GM23248 (cell line): ENCODE measurements around the gene RCBTB1. TPM values are rescaled to one million over a fixed set of nuclear protein-coding genes. Genes with fewer than 3 reads are reported as not detected.

Experiments
- DNase-seq: peaks from one replicate; pipeline ENCODE4 v3.0.0-alpha.2; 2015
- H2AFZ ChIP-seq: fragments of 200-600 bp; sonication (generic); 2 replicates; pipeline ENCODE4 v1.6.1; 2016; ENCODE audit warnings: antibody characterized with exemption
- H3F3A ChIP-seq: fragments of 200-600 bp; sonication (generic); 2 replicates; pipeline ENCODE4 v1.6.1; 2016; ENCODE audit warnings: mild to moderate bottlenecking, antibody characterized with exemption, mixed run types; ENCODE audit not compliant: insufficient read depth
- H3K27ac ChIP-seq: fragments of 200-600 bp; sonication (generic); 2 replicates; pipeline ENCODE4 v1.5.1; 2016; ENCODE audit warnings: mild to moderate bottlenecking
- H3K27me3 ChIP-seq: fragments of 200-600 bp; sonication (generic); replicated peaks from 2 replicates; pipeline ENCODE4 v1.6.1; 2016; ENCODE audit warnings: mild to moderate bottlenecking; ENCODE audit not compliant: insufficient read depth
- H3K36me3 ChIP-seq: fragments of 200-600 bp; sonication (generic); 2 replicates; pipeline ENCODE4 v1.6.1; 2016; ENCODE audit warnings: low read depth, mild to moderate bottlenecking
- H3K4me1 ChIP-seq: fragments of 200-600 bp; sonication (generic); 2 replicates; pipeline ENCODE4 v1.6.1; 2016; ENCODE audit warnings: mild to moderate bottlenecking; ENCODE audit not compliant: insufficient read depth
- H3K4me2 ChIP-seq: fragments of 200-600 bp; sonication (generic); one replicate; pipeline ENCODE4 v1.6.1; 2016; ENCODE audit warnings: mild to moderate bottlenecking; ENCODE audit not compliant: unreplicated experiment
- H3K4me3 ChIP-seq: fragments of 200-600 bp; sonication (generic); 2 replicates; pipeline ENCODE4 v1.5.1; 2016; ENCODE audit warnings: mild to moderate bottlenecking
- H3K79me2 ChIP-seq: fragments of 200-600 bp; sonication (generic); 2 replicates; pipeline ENCODE4 v1.6.1; 2016; ENCODE audit warnings: mild to moderate bottlenecking; ENCODE audit not compliant: insufficient read depth
- H3K9ac ChIP-seq: fragments of 200-600 bp; sonication (generic); 2 replicates; pipeline ENCODE4 v1.6.1; 2016; ENCODE audit warnings: mild to moderate bottlenecking
- H3K9me2 ChIP-seq: fragments of 200-600 bp; sonication (generic); 2 replicates; pipeline ENCODE4 v1.6.1; 2016; ENCODE audit warnings: mixed run types, mild to moderate bottlenecking, moderate library complexity; ENCODE audit not compliant: insufficient read depth
- H3K9me3 ChIP-seq: fragments of 200-600 bp; sonication (generic); one replicate; pipeline ENCODE4 v1.6.1; 2017; ENCODE audit warnings: low read depth
- H4K20me1 ChIP-seq: fragments of 200-600 bp; sonication (generic); 2 replicates; pipeline ENCODE4 v1.6.0; 2016; ENCODE audit not compliant: insufficient read depth
- EZH2 ChIP-seq: fragments of 200-600 bp; sonication (generic); IDR thresholded peaks from 2 replicates; pipeline ENCODE4 v1.6.1; 2018; ENCODE audit warnings: antibody characterized with exemption, mild to moderate bottlenecking; ENCODE audit not compliant: insufficient read depth, poor library complexity, severe bottlenecking
- EZH2phosphoT487 ChIP-seq: fragments of 200-600 bp; sonication (generic); IDR thresholded peaks from 2 replicates; pipeline ENCODE4 v1.6.1; 2018; ENCODE audit warnings: antibody characterized with exemption, moderate library complexity, mild to moderate bottlenecking, low read depth; ENCODE audit not compliant: insufficient read depth
- WGBS, 2 experiments: methylation state at CpG; one replicate each; pipeline ENCODE4 v1.1.6; 2015 to 2017; ENCODE audit warnings: low lambda C conversion rate in 2 of 2, low coverage in 1 of 2; ENCODE audit errors: missing lambda C conversion rate in 2 of 2; 5-methylcytosine and 5-hydroxymethylcytosine counted together
- in situ Hi-C: fragments of 300-500 bp; cut with MboI; formaldehyde crosslinking; loops from 2 replicates; pipeline ENCODE4 v1.15.0; 2020
- polyA plus RNA-seq: library from polyadenylated mRNA; unstranded; fragments of >200 nt; fragmentation: Nextera tagmentation; extraction: Ambion mirVana; gene quantifications from 2 replicates; pipeline ENCODE4 v1.2.1, GENCODE V29; 2016
- total RNA-seq: library from RNA; depleted of rRNA; stranded (reverse); fragments of >200 nt; shearing (Covaris generic); gene quantifications from 2 replicates; pipeline ENCODE4 v1.2.3, GENCODE V29; 2014

RCBTB1 gene
- total and polyA plus RNA-seq, 2 experiments from 2014 or later, result 9.5 to 9.9 TPM

DNA sequence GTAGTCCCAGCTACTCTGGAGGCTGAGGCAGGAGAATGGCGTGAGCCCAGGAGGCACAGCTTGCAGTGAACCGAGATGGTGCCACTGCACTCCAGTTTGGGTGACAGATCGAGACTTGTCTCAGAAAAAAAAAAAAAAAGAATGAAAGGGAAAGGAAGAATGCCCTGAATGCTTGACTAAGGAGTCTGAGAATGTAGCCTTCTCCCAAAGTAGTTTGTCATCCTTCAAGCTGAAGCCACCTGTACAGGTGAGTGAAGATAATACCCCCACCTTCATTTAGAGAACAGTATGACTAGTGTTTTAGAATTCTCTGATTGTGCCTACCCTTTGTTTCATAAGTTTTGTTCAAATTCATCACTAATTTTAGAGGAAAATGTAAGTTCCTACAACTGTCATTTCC, 5.9 kb downstream of the RCBTB1 start:
- H3K27me3 ChIP-seq, result no peaks in the 10 kb centered on the region
- H2AFZ ChIP-seq, result no peak overlapping the region
- TF ChIP-seq EZH2, result no peak
- no peak for TF ChIP-seq EZH2phosphoT487
- 0 out of 2 replicates have a peak, but pooled peaks cover 7% of the 10 kb centered on the region for H3K36me3 ChIP-seq
- no peak overlapping the region for H3K4me3 ChIP-seq
- WGBS, 2 experiments, result 93 to 95% methylated on average over 3 of the region's 3 CpGs
- H3K79me2 ChIP-seq, result peaks cover 12% of the 10 kb centered on the region
- no peak overlapping the region for H3K27ac ChIP-seq
- peaks cover 7% of the 10 kb centered on the region for H3K4me1 ChIP-seq
- H3K9me3 ChIP-seq, result no peaks in the 10 kb centered on the region
- DNase-seq, result no peak
- no peaks in the 10 kb centered on the region for H3F3A ChIP-seq
- no peaks in the 10 kb centered on the region for H3K9me2 ChIP-seq
- no peak overlapping the region for H3K4me2 ChIP-seq
- in situ Hi-C loops, result no loop called here
- no peak overlapping the region for H3K9ac ChIP-seq
- H4K20me1 ChIP-seq, result no peaks in the 10 kb centered on the region

DNA sequence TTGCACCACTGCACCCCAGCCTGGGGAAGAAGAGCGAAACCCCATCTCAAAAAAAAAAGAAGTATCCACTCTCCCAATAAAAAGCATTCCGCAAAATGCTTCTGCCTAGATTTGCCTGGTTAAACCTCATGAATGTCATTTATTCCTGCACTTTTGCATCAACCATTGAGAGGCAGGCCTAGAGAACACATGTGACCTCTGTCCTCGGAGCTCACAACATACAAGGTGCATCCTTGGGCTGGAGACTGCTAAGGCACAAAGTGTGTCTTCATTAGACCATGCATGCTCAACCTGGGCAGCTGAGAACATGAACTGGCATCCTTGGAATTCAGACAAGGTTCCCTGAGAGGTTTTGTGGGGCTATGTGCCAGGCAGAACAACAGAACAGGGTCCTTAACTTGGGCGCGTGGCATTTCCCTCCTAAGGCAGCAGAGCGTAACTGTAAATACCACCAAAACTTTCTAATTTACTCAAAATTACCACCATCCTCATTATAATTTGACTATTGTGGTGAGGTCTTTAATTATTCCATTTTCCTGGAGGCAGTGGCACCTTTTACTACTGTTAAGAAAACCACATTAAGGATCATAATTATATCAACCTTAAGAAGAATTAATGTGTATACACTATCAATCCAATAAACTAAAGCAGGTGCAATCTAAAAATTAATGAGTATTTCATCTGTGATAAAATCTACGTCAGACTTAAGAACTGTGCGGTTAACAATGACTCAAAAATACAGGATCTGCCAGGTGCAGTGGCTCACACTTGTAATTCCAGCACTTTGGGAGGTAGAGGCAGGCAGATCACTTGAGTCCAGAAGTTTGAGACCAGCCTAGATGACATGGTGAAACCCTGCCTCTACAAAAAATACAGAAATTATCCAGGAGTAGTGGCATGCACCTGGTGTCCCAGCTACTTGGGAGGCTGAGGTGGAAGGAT, 13.8 kb downstream of the RCBTB1 start:
- Histone ChIP-seq H3K9ac (no peak overlapping the region), H2AFZ (no peak overlapping the region), H3K79me2 (no peaks in the 10 kb centered on the region), H3K4me3 (no peak overlapping the region), H3K36me3 (0 out of 2 replicates have a peak, but pooled peaks cover 4% of the 10 kb centered on the region), H3K9me3 (no peaks in the 10 kb centered on the region), H3F3A (no peaks in the 10 kb centered on the region), H4K20me1 (0 out of 2 replicates have a peak, but pooled peaks cover 3% of the 10 kb centered on the region), H3K4me2 (no peak overlapping the region), H3K9me2 (no peaks in the 10 kb centered on the region), H3K27me3 (no peaks in the 10 kb centered on the region), H3K4me1 (peaks cover 7% of the 10 kb centered on the region; the same call in 1 of the 2 replicates), H3K27ac (no peak overlapping the region)
- in situ Hi-C loops, result no loop called here
- DNase-seq, result no peak
- TF ChIP-seq EZH2, result no peak
- no peak for TF ChIP-seq EZH2phosphoT487
- WGBS, 2 experiments, result 96 to 98% methylated on average over 8 of the region's 8 CpGs

DNA sequence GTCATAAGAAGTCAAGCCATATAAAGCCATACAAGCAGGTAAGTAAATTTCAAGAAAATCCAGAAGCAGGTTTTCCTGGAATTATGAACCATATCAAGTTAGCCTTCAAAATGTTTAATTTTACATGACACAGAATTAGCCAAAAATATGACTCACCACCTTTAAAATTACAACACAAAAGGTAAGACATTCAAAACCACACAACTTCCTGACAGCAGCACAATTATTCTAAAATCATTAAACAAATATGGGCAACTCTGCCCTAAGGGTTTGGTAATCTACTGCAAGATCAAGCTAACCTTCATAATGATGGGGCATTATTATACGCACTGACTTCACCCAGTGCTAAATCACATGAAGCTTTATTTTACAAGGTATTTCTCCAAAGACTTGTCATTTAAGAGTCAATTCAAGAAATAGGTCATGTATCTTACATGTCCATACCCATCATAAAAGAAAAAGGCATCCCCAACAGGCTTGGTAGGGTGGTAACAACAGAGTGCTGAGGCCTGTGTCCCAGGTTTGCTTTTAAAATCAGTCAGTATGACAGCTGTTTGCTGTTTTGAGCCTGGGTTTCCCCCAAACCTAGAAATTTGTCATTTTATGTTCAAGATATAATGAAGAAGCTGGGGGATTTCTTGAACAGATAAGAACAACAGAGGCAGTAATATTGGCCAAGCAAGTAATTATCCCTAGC, 15.2 kb downstream of the RCBTB1 start:
- Histone ChIP-seq H3K27me3 (no peaks in the 10 kb centered on the region), H3K36me3 (0 out of 2 replicates have a peak, but pooled peaks cover 5% of the 10 kb centered on the region), H3K4me2 (no peak overlapping the region), H3F3A (no peaks in the 10 kb centered on the region), H3K9ac (no peak overlapping the region), H3K79me2 (no peaks in the 10 kb centered on the region), H3K27ac (no peak overlapping the region), H2AFZ (no peak overlapping the region), H3K9me2 (no peaks in the 10 kb centered on the region), H3K4me3 (no peak overlapping the region), H3K9me3 (no peaks in the 10 kb centered on the region), H3K4me1 (peaks cover 7% of the 10 kb centered on the region; the same call in 1 of the 2 replicates), H4K20me1 (0 out of 2 replicates have a peak, but pooled peaks cover 3% of the 10 kb centered on the region)
- peak; percentile 3 for DNase-seq
- in situ Hi-C loops, result no loop called here
- 96 to 97% methylated on average over 1 of the region's 1 CpG for WGBS, 2 experiments
- TF ChIP-seq EZH2 (no peak), EZH2phosphoT487 (no peak)

DNA sequence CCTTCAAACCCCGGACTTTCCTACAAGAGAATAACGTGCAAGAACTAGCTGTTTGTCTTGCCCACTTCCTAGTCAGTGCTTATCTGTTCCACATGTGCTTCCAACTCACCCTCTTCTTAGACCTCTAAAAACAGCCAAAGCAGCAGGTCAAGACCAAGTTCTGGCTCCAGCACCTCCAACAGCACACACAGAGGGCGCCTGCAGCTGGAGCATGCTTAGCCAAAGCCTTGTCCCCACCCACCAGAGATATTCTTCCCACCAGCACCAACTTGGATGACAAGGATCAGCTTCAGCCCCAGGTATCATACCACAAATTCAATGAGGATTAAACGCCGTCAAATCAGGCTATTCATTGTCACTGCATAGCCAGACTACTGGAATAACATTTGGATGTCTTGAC, 17.9 kb downstream of the RCBTB1 start:
- Histone ChIP-seq H3K36me3 (0 out of 2 replicates have a peak, but pooled peaks cover 5% of the 10 kb centered on the region), H3K4me3 (no peak overlapping the region), H3K4me1 (peaks cover 7% of the 10 kb centered on the region; the same call in 1 of the 2 replicates), H4K20me1 (0 out of 2 replicates have a peak, but pooled peaks cover 3% of the 10 kb centered on the region), H3K27ac (no peak overlapping the region), H3K4me2 (no peak overlapping the region), H3F3A (peaks cover 5% of the 10 kb centered on the region; the same call in 1 of the 2 replicates), H3K9me3 (no peaks in the 10 kb centered on the region), H3K9ac (no peak overlapping the region), H3K27me3 (no peaks in the 10 kb centered on the region), H3K9me2 (no peaks in the 10 kb centered on the region), H2AFZ (no peak overlapping the region), H3K79me2 (no peaks in the 10 kb centered on the region)
- 81% methylated on average over 5 of the region's 5 CpGs for WGBS, 2 experiments
- in situ Hi-C loops, result no loop called here
- no peak for DNase-seq
- TF ChIP-seq EZH2 (no peak), EZH2phosphoT487 (no peak)
